ENCODE results near the gene FMOD. TPM values are rescaled to one million over a fixed set of nuclear protein-coding genes. Genes with fewer than 3 reads are reported as not detected.
A peak's percentile ranks its signal among the peaks of the same experiment; 100 is the strongest.

The FMOD gene
- total and polyA plus RNA-seq, 2 donors (not counting 3 experiments of a cell fraction or from before 2014, with no cell fraction given), result 0.11 to 0.12 TPM

- Histone ChIP-seq H3K9ac (replicated peaks; ENCODE audit: extremely low read depth, insufficient read depth, low read length) (no peak overlapping the region), H3K79me2 (ENCODE audit: control insufficient read depth, insufficient read depth, low read length) (no peaks in the 10 kb centered on the region), H3K9me1 (replicated peaks; ENCODE audit: control insufficient read depth, extremely low read depth, insufficient read depth, low read length) (no peaks in the 10 kb centered on the region), H2AFZ (ENCODE audit: low read depth, low read length) (no peak overlapping the region), H3K27ac (ENCODE audit: insufficient read depth, low read depth, low read length) (no peak overlapping the region), H4K20me1 (replicated peaks; ENCODE audit: control insufficient read depth, extremely low read depth, insufficient read depth, low read length) (no peaks in the 10 kb centered on the region), H3K4me3 (replicated peaks in 1 of 3; ENCODE audit: insufficient read depth in 1 of 3, low read depth in 1 of 3, low read length in 3 of 3) (no peak overlapping the region), H3K4me1 (ENCODE audit: control insufficient read depth, extremely low read depth, insufficient read depth, low read length) (no peaks in the 10 kb centered on the region), H3K4me2 (ENCODE audit: insufficient read depth, low read length) (no peak overlapping the region), H3K27me3 (ENCODE audit: control insufficient read depth in 2 of 2, insufficient read depth in 2 of 2, low read length in 2 of 2) (peaks cover 28% of the 10 kb centered on the region in 2 experiments), H3K36me3 (ENCODE audit: control insufficient read depth in 2 of 2, extremely low read depth in 1 of 2, insufficient read depth in 2 of 2, low read length in 2 of 2) (no peaks in the 10 kb centered on the region), H3K9me3 (replicated peaks; ENCODE audit: control insufficient read depth, insufficient read depth, low read length) (no peaks in the 10 kb centered on the region)
- BruUV-seq (replicated peaks), result no TSS peak
- DNase-seq (ENCODE audit: low read depth, low spot score), result peak; percentile 74
- TF ChIP-seq EZH2 (IDR thresholded peaks at IDR 0.05; ENCODE audit: borderline replicate concordance, low read depth, low read length, severe bottlenecking), result no peak
- TF ChIP-seq FOS (IDR thresholded peaks at IDR 0.05; ENCODE audit: borderline replicate concordance, insufficient read depth, low read length), result no peak
- TF ChIP-seq MAX (IDR thresholded peaks at IDR 0.05; ENCODE audit: insufficient read depth, insufficient read length), result no peak
- TF ChIP-seq MYC (IDR thresholded peaks at IDR 0.05; ENCODE audit: low read depth, low read length), result no peak
- TF ChIP-seq CTCF (IDR thresholded peaks at IDR 0.05; ENCODE audit: extremely low read depth in 1 of 2, insufficient read depth in 1 of 2, low read depth in 1 of 2, low read length in 2 of 2), result peak; percentile 83 to 91
- ChIA-PET CTCF (interaction anchor here (0.7 to 30.6 kb wide), 15 partner anchors 13 to 363 kb away, joined by 3 to 1014 read pairs (median 8); partner anchors contain the start of gene BTG2), POLR2A (no interaction called here)
- FAIRE-seq, result peak; percentile 79
- intact Hi-C loops (cut with micrococcal nuclease), result loop anchor here (1.0 kb wide), 3 partner anchors 33 to 71 kb away; partner anchors contain the start of gene BTG2
- dilution Hi-C loops (cut with MboI; ENCODE audit: extremely low pct_ligation_motif_present, low sequenced_read_pairs), result no loop called here
These were observed 12.4 kb downstream of the FMOD start for GRCh38 chr1:203338335-203339036.
